Neural progenitor cell (in vitro differentiated cells): ENCODE measurements around the gene DDX10. TPM values are rescaled to one million over a fixed set of nuclear protein-coding genes. Genes with fewer than 3 reads are reported as not detected.

Experiments
- DNase-seq: peaks from one replicate; pipeline ENCODE4 v3.0.0-alpha.2; 2016; ENCODE audit warnings: low spot score
- H2AFZ ChIP-seq: fragments of 200-600 bp; sonication (generic); replicated peaks from 2 replicates; pipeline ENCODE4 v1.6.1; 2016; ENCODE audit warnings: antibody characterized with exemption
- H3F3A ChIP-seq: fragments of 200-600 bp; sonication (generic); 2 replicates; pipeline ENCODE4 v1.6.1; 2016; ENCODE audit warnings: antibody characterized with exemption, low read depth
- H3K27ac ChIP-seq: fragments of 200-600 bp; sonication (generic); 2 replicates; pipeline ENCODE4 v1.5.1; 2016; ENCODE audit warnings: mild to moderate bottlenecking
- H3K27me3 ChIP-seq: fragments of 200-600 bp; sonication (generic); 2 replicates; pipeline ENCODE4 v1.6.1; 2016; ENCODE audit warnings: mild to moderate bottlenecking, moderate library complexity
- H3K36me3 ChIP-seq: fragments of 200-600 bp; sonication (generic); 2 replicates; pipeline ENCODE4 v1.5.1; 2016
- H3K4me1 ChIP-seq: fragments of 200-600 bp; sonication (generic); 2 replicates; pipeline ENCODE4 v1.6.1; 2016; ENCODE audit warnings: mixed run types
- H3K4me2 ChIP-seq: fragments of 200-600 bp; sonication (generic); 2 replicates; pipeline ENCODE4 v1.6.1; 2016
- H3K4me3 ChIP-seq: fragments of 200-600 bp; sonication (generic); 2 replicates; pipeline ENCODE4 v1.5.1; 2016
- H3K79me2 ChIP-seq: fragments of 200-600 bp; sonication (generic); 2 replicates; pipeline ENCODE4 v1.6.1; 2016; ENCODE audit warnings: low read depth
- H3K9ac ChIP-seq: fragments of 200-600 bp; sonication (generic); 2 replicates; pipeline ENCODE4 v1.6.1; 2016
- H3K9me3 ChIP-seq: fragments of 200-600 bp; sonication (generic); 2 replicates; pipeline ENCODE4 v1.5.1; 2016; ENCODE audit warnings: low read depth
- H4K20me1 ChIP-seq: fragments of 200-600 bp; sonication (generic); 2 replicates; pipeline ENCODE4 v1.6.1; 2016; ENCODE audit warnings: low read depth
- H3K27ac Mint-ChIP-seq: 3 replicates; pipeline ENCODE4 v1.8.0; 2021; ENCODE audit warnings: mixed read lengths
- H3K27me3 Mint-ChIP-seq: 2 replicates; pipeline ENCODE4 v1.8.0; 2022; ENCODE audit warnings: low read depth, mild to moderate bottlenecking, inconsistent platforms, moderate library complexity, mixed read lengths; ENCODE audit not compliant: insufficient read depth
- H3K36me3 Mint-ChIP-seq: 3 replicates; pipeline ENCODE4 v1.8.0; 2021; ENCODE audit warnings: mixed read lengths
- H3K4me1 Mint-ChIP-seq: 3 replicates; pipeline ENCODE4 v1.8.0; 2021; ENCODE audit warnings: mixed read lengths
- H3K4me3 Mint-ChIP-seq: 3 replicates; pipeline ENCODE4 v1.8.0; 2021; ENCODE audit warnings: mild to moderate bottlenecking, moderate library complexity, mixed read lengths
- H3K9me3 Mint-ChIP-seq: 3 replicates; pipeline ENCODE4 v1.8.0; 2020; ENCODE audit warnings: mixed read lengths
- CTCF ChIP-seq: fragments of 200-600 bp; sonication (generic); IDR thresholded peaks from 2 replicates; pipeline ENCODE4 v1.5.1; 2017; ENCODE audit warnings: antibody characterized with exemption, mild to moderate bottlenecking
- EZH2 ChIP-seq: fragments of 200-600 bp; sonication (generic); IDR thresholded peaks from 2 replicates; pipeline ENCODE4 v1.6.1; 2017; ENCODE audit warnings: antibody characterized with exemption, mild to moderate bottlenecking, moderate library complexity
- EZH2phosphoT487 ChIP-seq: fragments of 200-600 bp; sonication (generic); IDR thresholded peaks from 2 replicates; pipeline ENCODE4 v1.6.1; 2017; ENCODE audit warnings: antibody characterized with exemption
- total RNA-seq: library from RNA; depleted of rRNA; stranded (reverse); fragments of >200 nt; gene quantifications from 2 replicates; pipeline ENCODE4 v1.2.3, GENCODE V29; 2015; ENCODE audit warnings: low replicate concordance

The DDX10 gene
- total RNA-seq, 1 donor from 2014 or later: 34.1 TPM

- H3K36me3 ChIP-seq: no peaks in the 10 kb centered on the region
- peaks cover 9% of the 10 kb centered on the region for H3K4me1 Mint-ChIP-seq
- DNase-seq: no peak
Observed at GRCh38 chr11:108921211-108921610, 256.3 kb downstream of the DDX10 start.

DNA sequence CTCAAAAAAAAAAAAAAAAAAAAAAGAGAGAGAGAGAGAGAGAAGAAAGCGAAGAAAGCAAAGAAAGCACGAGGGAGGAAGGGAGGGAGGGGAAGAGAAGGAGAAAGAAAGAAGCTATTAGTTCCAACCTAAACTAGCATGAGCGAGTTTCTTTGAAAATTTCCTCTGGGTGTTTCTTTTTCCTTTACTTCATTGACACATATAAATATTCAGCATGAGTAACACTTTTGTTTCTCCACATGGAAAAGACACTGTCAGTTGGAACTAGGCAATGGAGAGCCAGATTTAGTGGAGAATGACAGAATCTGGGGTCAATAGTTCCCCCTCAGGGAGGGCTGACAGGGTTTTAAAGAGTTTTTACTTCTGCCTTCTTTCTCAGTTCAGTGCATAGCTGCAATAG lies 257.4 kb downstream of the DDX10 start:
- H3K36me3 ChIP-seq: no peaks in the 10 kb centered on the region
- no peak overlapping the region for H3K4me3 Mint-ChIP-seq
- no peaks in the 10 kb centered on the region for H3K27me3 ChIP-seq
- no peaks in the 10 kb centered on the region for H3F3A ChIP-seq
- H3K4me3 ChIP-seq: no peak overlapping the region
- no peak for DNase-seq
- H3K27ac ChIP-seq: no peak overlapping the region
- peaks cover 3% of the 10 kb centered on the region for H3K36me3 Mint-ChIP-seq
- TF ChIP-seq CTCF: no peak
- TF ChIP-seq EZH2phosphoT487: no peak
- TF ChIP-seq EZH2: no peak
- H3K4me1 Mint-ChIP-seq: peaks cover 15% of the 10 kb centered on the region
- H3K9ac ChIP-seq: no peak overlapping the region
- H3K79me2 ChIP-seq: no peaks in the 10 kb centered on the region
- no peaks in the 10 kb centered on the region for H3K9me3 ChIP-seq
- H3K4me1 ChIP-seq: peaks cover 31% of the 10 kb centered on the region
- no peaks in the 10 kb centered on the region for H3K27me3 Mint-ChIP-seq
- H3K4me2 ChIP-seq: no peak overlapping the region
- H4K20me1 ChIP-seq: no peaks in the 10 kb centered on the region
- H2AFZ ChIP-seq: no peak overlapping the region
- no peak overlapping the region for H3K27ac Mint-ChIP-seq
- H3K9me3 Mint-ChIP-seq: no peaks in the 10 kb centered on the region

More at GRCh38 chr11:108921211-108921610, 256.3 kb downstream of the DDX10 start:
- no peaks in the 10 kb centered on the region for H3K79me2 ChIP-seq
- no peak overlapping the region for H3K4me2 ChIP-seq
- no peak overlapping the region for H3K4me3 Mint-ChIP-seq
- no peak overlapping the region for H3K27ac ChIP-seq
- no peak overlapping the region for H3K4me3 ChIP-seq
- H3K27me3 Mint-ChIP-seq: no peaks in the 10 kb centered on the region
- H3F3A ChIP-seq: no peaks in the 10 kb centered on the region
- no peaks in the 10 kb centered on the region for H3K9me3 ChIP-seq
- no peak overlapping the region for H2AFZ ChIP-seq
- no peaks in the 10 kb centered on the region for H4K20me1 ChIP-seq
- H3K36me3 Mint-ChIP-seq: peaks cover 3% of the 10 kb centered on the region
- TF ChIP-seq EZH2 (no peak), EZH2phosphoT487 (no peak), CTCF (no peak)
- no peak overlapping the region for H3K27ac Mint-ChIP-seq
- H3K27me3 ChIP-seq: no peaks in the 10 kb centered on the region
- no peak overlapping the region for H3K9ac ChIP-seq
- H3K9me3 Mint-ChIP-seq: no peaks in the 10 kb centered on the region
- peaks cover 21% of the 10 kb centered on the region for H3K4me1 ChIP-seq

- Histone ChIP-seq H2AFZ (no peak overlapping the region), H3K4me3 (no peak overlapping the region), H3K9me3 (no peaks in the 10 kb centered on the region), H3K27ac (no peak overlapping the region), H4K20me1 (no peaks in the 10 kb centered on the region), H3K4me2 (no peak overlapping the region), H3F3A (no peaks in the 10 kb centered on the region), H3K27me3 (no peaks in the 10 kb centered on the region), H3K4me1 (peaks cover 31% of the 10 kb centered on the region), H3K9ac (no peak overlapping the region), H3K36me3 (no peaks in the 10 kb centered on the region), H3K79me2 (no peaks in the 10 kb centered on the region)
- no peaks in the 10 kb centered on the region for H3K27me3 Mint-ChIP-seq
- TF ChIP-seq CTCF (no peak), EZH2phosphoT487 (no peak), EZH2 (no peak)
- peaks cover 20% of the 10 kb centered on the region for H3K4me1 Mint-ChIP-seq
- no peak overlapping the region for H3K27ac Mint-ChIP-seq
- H3K9me3 Mint-ChIP-seq: no peaks in the 10 kb centered on the region
- peaks cover 3% of the 10 kb centered on the region for H3K36me3 Mint-ChIP-seq
- no peak overlapping the region for H3K4me3 Mint-ChIP-seq
- DNase-seq: no peak
Observed at GRCh38 chr11:108923413-108923812, 258.5 kb downstream of the DDX10 start.
